Choroid plexus epithelial cell (primary cell): ENCODE data around the gene GPR15.
"Not testable (repeated sequence)": the region's sequence is repeated elsewhere in the genome, so short reads cannot be mapped to it uniquely, and the experiment has no call there.

Source experiments
- DNase-seq: peaks from one replicate; pipeline ENCODE4 v3.0.0-alpha.2; 2010; ENCODE audit warnings: low read depth
- H3K4me3 ChIP-seq: 2 replicates; pipeline ENCODE4 v1.5.1; 2011; ENCODE audit warnings: low read depth, mild to moderate bottlenecking, control low read depth, low read length, moderate library complexity
- CTCF ChIP-seq: conservative IDR thresholded peaks from 2 replicates; pipeline ENCODE4 v1.5.1; 2011; ENCODE audit warnings: low read depth, mild to moderate bottlenecking, control low read depth, inconsistent platforms, low read length, moderate library complexity

GPR15 gene

DNA sequence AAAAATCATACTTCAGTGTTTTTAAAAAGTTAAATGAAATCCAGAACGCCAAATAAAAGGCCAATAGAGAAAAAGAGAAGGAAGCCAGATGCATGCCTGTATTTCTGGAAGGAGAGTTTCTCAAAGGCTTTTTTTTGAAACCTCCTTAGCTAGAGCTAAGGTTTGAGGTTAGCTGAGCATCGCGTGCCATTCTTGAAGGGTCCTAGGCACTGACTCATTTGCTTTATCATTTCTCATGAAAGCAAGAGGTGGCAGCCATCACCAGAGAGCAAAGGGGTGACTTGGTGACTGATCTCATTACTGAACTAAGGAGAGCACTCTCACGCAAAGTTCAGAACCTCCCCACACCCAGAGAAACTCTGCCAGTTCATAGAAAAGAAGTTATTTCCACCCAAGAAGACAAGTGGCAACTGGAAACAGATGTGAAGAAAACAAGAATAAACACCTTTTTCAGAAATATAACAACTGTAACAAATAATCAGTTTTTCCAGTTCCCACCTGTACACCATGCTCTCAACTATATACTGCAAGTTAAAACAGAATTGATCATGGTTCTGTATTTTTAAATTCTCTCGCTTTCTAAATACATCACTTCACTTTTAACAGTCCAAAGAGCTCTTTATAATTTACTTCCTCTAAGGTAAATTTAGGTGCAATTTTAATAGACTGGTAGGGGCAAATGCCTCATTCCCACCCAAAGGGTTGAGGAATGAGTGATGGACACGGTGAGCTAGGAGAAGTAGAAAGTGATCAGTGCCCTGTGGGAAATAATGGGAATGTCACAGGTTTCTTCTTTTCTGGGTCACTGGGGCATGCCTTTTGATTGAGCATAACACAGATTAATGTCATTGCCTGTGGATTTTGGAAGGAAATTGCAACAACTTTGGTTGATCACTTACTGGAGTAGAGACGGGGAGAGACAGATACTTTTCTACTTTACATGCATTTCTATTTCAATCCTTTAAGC is 24.7 kb downstream of the GPR15 start:
- TF ChIP-seq CTCF = no peak
- DNase-seq = no peak
- no peak overlapping the region for H3K4me3 ChIP-seq

- no peak overlapping the region for H3K4me3 ChIP-seq
- DNase-seq = no peak
- TF ChIP-seq CTCF = no peak
These were observed 25.7 kb downstream of the GPR15 start for GRCh38 chr3:98557324-98558010.

DNA sequence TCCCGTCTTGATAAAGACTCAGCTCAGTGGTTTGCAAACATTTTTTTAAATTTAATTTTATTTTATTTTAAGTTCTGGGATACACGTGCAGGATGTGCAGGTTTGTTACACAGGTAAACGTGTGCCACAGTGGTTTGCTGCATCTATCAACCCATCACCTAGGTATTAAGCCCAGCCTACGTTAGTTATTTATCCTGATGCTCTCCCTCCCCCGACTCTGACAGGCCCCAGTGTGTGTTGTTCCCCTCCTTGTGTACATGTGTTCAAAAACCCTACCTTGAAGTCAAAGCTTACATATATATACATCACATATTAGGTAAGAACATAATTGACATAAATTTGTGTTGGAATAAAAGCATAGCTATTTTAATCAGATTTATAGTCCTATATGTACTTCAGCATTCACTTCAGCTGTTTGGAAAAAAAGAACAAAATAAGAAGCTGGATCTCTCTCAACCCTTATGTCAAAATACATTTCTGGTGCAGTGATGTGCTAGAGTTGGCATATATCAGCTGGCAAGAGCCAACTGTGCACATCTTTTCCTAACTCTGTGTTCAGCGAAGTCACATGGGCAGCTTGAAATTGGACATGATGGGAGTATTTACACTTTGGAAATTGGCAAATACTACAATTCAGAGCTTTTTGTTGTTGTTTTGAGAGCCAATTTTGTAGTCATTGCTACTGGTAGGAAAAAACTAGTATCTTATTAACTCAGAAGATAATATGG is 26.5 kb downstream of the GPR15 start:
- H3K4me3 ChIP-seq = no peak overlapping the region
- TF ChIP-seq CTCF = no peak
- no peak for DNase-seq

DNA sequence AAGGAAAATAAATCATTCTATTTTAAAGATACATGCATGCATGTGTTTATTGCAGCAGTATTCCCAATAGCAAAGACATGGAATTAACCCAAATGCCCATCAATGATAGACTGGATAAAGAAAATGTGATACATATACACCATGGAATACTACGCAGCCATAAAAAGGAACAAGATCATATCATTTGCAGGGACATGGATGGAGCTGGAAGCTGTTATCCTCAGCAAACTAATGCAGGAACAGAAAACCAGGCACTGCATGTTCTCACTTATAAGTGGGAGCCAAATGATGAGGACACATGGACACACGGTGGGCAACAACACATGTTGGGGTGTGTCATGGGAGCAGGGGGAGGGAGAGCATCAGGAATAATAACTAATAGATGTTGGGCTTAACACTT is 28.0 kb downstream of the GPR15 start:
- DNase-seq, H3K4me3 ChIP-seq: not testable (repeated sequence)

DNA sequence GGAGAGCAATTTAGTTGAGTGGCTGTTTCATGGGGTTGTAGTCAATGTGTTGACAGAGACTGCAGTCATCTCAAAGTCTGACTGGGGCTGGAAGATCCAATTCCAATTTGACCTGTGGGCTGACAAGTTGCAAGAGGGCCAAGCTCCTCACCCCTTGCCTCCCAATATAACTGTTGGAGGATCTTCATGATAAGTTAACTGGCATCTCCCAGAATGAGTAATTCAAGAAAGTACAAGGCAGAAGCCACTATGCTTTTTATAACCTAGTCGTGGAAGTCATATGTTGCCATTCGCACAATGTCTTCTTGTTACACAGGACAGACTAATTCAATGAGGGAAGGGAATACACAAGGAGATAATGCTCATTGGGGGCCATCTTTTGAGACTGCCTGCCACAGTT is 29.1 kb downstream of the GPR15 start:
- TF ChIP-seq CTCF = no peak
- H3K4me3 ChIP-seq = no peak overlapping the region
- no peak for DNase-seq

DNA sequence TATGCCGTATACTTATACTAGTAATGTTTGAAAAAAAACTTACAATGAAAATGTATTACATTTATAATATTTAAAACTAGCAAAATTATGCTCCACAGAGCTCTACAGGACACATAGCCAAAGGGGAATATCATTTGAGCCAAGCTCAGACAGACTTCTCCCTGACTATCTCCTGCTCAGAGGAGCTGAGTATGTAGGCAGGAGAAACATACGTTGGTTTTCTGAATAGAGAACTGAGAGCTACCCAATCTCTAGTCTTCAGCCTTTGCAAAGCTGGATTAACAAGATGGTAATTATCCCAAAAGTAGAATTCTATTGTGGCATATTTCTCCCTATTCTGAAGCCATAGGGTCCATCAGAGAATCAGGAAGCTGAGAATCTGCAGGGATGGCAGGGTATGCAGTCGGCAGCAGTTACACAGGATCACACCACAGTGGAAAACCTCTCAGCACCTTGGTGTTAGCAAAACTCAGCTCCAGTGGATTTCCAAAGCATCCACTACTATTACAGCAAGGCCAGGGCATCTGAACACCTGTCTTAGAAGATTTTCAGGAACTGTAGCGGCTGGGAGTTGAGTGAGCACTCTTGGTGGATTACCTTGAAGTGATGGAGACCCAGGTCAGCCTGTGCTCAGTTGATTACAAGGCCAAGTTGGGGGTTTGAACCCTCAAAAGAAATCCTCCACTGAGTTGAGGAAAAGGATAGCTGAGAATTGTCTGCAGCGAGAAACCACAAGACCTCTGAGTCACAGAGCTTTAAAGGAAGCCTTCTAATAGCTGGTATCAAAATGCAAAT is 30.1 kb downstream of the GPR15 start:
- peak; percentile 49 for DNase-seq
- H3K4me3 ChIP-seq = no peak overlapping the region
- no peak for TF ChIP-seq CTCF
